Subcutaneous abdominal adipose tissue (tissue), 5 donors: ENCODE data around the gene KBTBD2.
"Not testable (repeated sequence)": the region's sequence is repeated elsewhere in the genome, so short reads cannot be mapped to it uniquely, and the experiment has no call there.

Experiments
- H3K27ac ChIP-seq: one replicate; pipeline ENCODE4 v1.7.0; 2013; ENCODE audit warnings: low read depth, mild to moderate bottlenecking, inconsistent platforms, low read length, moderate library complexity
- H3K27me3 ChIP-seq, 5 donors: one replicate each; pipeline ENCODE4 v1.7.0; 2013; ENCODE audit warnings: low read length in 5 of 5, inconsistent platforms in 1 of 5; ENCODE audit not compliant: control insufficient read depth in 5 of 5, insufficient read depth in 4 of 5
- H3K36me3 ChIP-seq, 5 donors: one replicate each; pipeline ENCODE4 v1.7.0; 2013; ENCODE audit warnings: low read length in 5 of 5; ENCODE audit not compliant: control insufficient read depth in 5 of 5, insufficient read depth in 5 of 5
- H3K4me1 ChIP-seq, 5 donors: one replicate each; pipeline ENCODE4 v1.7.0; 2013; ENCODE audit warnings: low read length in 5 of 5, mild to moderate bottlenecking in 3 of 5, moderate library complexity in 1 of 5; ENCODE audit not compliant: control insufficient read depth in 5 of 5, insufficient read depth in 5 of 5
- H3K4me3 ChIP-seq, 5 donors: one replicate each; pipeline ENCODE4 v1.7.0; 2013; ENCODE audit warnings: low read length in 5 of 5, low read depth in 1 of 5
- H3K9ac ChIP-seq, 5 donors: one replicate each; pipeline ENCODE4 v1.7.0; 2013; ENCODE audit warnings: low read length in 5 of 5, mild to moderate bottlenecking in 4 of 5, moderate library complexity in 3 of 5
- H3K9me3 ChIP-seq, 5 donors: one replicate each; pipeline ENCODE4 v1.7.0; 2013; ENCODE audit warnings: low read length in 5 of 5; ENCODE audit not compliant: control insufficient read depth in 5 of 5
- donor health status: healthy.
- donor health status: healthy.
- donor health status: healthy.
- donor health status: healthy.
- donor health status: healthy.

KBTBD2 gene

GRCh38 chr7:32881074-32881982 lies 10.2 kb downstream of the KBTBD2 start:
- Histone ChIP-seq H3K4me3 (no peak overlapping the region), H3K4me1 (peaks cover 5 to 45% (median 29%) of the 10 kb centered on the region in 5 donors), H3K27ac (no peak overlapping the region), H3K9ac (no peak overlapping the region), H3K27me3 (no peaks in the 10 kb centered on the region), H3K36me3 (peaks cover 0 to under 1% (median 0%) of the 10 kb centered on the region in 5 donors), H3K9me3 (no peaks in the 10 kb centered on the region)

GRCh38 chr7:32879460-32879859 lies 12.1 kb downstream of the KBTBD2 start:
- H3K9ac ChIP-seq = no peak overlapping the region
- H3K4me3 ChIP-seq = peak overlapping the region in 2 of 5 donors; percentile 1 to 12
- peaks cover 2 to 11% (median 7%) of the 10 kb centered on the region in 5 donors for H3K36me3 ChIP-seq
- peaks cover 5 to 39% (median 25%) of the 10 kb centered on the region in 5 donors for H3K4me1 ChIP-seq
- no peak overlapping the region for H3K27ac ChIP-seq
- no peaks in the 10 kb centered on the region for H3K9me3 ChIP-seq
- H3K27me3 ChIP-seq = no peaks in the 10 kb centered on the region

- Histone ChIP-seq H3K4me1 (peaks cover 3 to 39% (median 22%) of the 10 kb centered on the region in 5 donors), H3K36me3 (peaks cover 2 to 17% (median 9%) of the 10 kb centered on the region in 5 donors)
- not testable (repeated sequence) for H3K27me3 ChIP-seq, H3K27ac ChIP-seq, H3K4me3 ChIP-seq, H3K9ac ChIP-seq, H3K9me3 ChIP-seq
Measured at GRCh38 chr7:32878023-32878422, 13.5 kb downstream of the KBTBD2 start.

- Histone ChIP-seq H3K4me1 (peaks cover 0 to 7% (median 3%) of the 10 kb centered on the region in 5 donors), H3K9me3 (no peaks in the 10 kb centered on the region), H3K27ac (no peak overlapping the region), H3K9ac (no peak overlapping the region), H3K27me3 (no peaks in the 10 kb centered on the region), H3K4me3 (no peak overlapping the region), H3K36me3 (peaks cover 31 to 62% (median 40%) of the 10 kb centered on the region in 5 donors)
Measured at GRCh38 chr7:32872421-32872820, 19.1 kb downstream of the KBTBD2 start.

GRCh38 chr7:32871624-32872371 lies 19.8 kb downstream of the KBTBD2 start:
- Histone ChIP-seq H3K9me3 (no peaks in the 10 kb centered on the region), H3K27me3 (no peaks in the 10 kb centered on the region), H3K36me3 (peaks cover 31 to 62% (median 43%) of the 10 kb centered on the region in 5 donors), H3K4me1 (peaks cover 0 to 3% (median under 1%) of the 10 kb centered on the region in 5 donors), H3K4me3 (no peak overlapping the region), H3K27ac (no peak overlapping the region), H3K9ac (no peak overlapping the region)

GRCh38 chr7:32870298-32870697 lies 21.3 kb downstream of the KBTBD2 start:
- Histone ChIP-seq H3K9ac (no peak overlapping the region), H3K36me3 (peaks cover 31 to 62% (median 43%) of the 10 kb centered on the region in 5 donors), H3K9me3 (peaks cover 0 to 3% (median 0%) of the 10 kb centered on the region in 5 donors), H3K4me1 (no peaks in the 10 kb centered on the region), H3K27me3 (no peaks in the 10 kb centered on the region), H3K27ac (no peak overlapping the region), H3K4me3 (no peak overlapping the region)

GRCh38 chr7:32869716-32870115 lies 21.8 kb downstream of the KBTBD2 start:
- no peak overlapping the region for H3K27ac ChIP-seq
- H3K27me3 ChIP-seq = no peaks in the 10 kb centered on the region
- no peaks in the 10 kb centered on the region for H3K4me1 ChIP-seq
- H3K9ac ChIP-seq = no peak overlapping the region
- peaks cover 29 to 58% (median 40%) of the 10 kb centered on the region in 5 donors for H3K36me3 ChIP-seq
- peaks cover 0 to 5% (median 0%) of the 10 kb centered on the region in 5 donors for H3K9me3 ChIP-seq
- no peak overlapping the region for H3K4me3 ChIP-seq

- H3K9me3 ChIP-seq = peaks cover 0 to 5% (median 0%) of the 10 kb centered on the region in 5 donors
- no peak overlapping the region for H3K9ac ChIP-seq
- H3K4me1 ChIP-seq = no peaks in the 10 kb centered on the region
- peaks cover 29 to 47% (median 35%) of the 10 kb centered on the region in 5 donors for H3K36me3 ChIP-seq
- no peaks in the 10 kb centered on the region for H3K27me3 ChIP-seq
- H3K27ac ChIP-seq = no peak overlapping the region
- no peak overlapping the region for H3K4me3 ChIP-seq
Measured at GRCh38 chr7:32868116-32868515, 23.4 kb downstream of the KBTBD2 start.

GRCh38 chr7:32865448-32866030 lies 26.0 kb downstream of the KBTBD2 start:
- Histone ChIP-seq H3K9ac (no peak overlapping the region), H3K9me3 (peaks cover 0 to 5% (median 0%) of the 10 kb centered on the region in 5 donors), H3K36me3 (peaks cover 17 to 28% (median 23%) of the 10 kb centered on the region in 5 donors), H3K27me3 (no peaks in the 10 kb centered on the region), H3K27ac (no peak overlapping the region), H3K4me1 (peaks cover 0 to 6% (median 0%) of the 10 kb centered on the region in 5 donors), H3K4me3 (no peak overlapping the region)
